Caco-2 (cell line): ENCODE results near the gene UNK. TPM values are rescaled to one million over a fixed set of nuclear protein-coding genes. Genes with fewer than 3 reads are reported as not detected.

ENCODE experiments used
- BruUV-seq: library from RNA; stranded (reverse); fragments of 400-500 nt; replicated peaks from 2 replicates; lab custom pipeline; 2021; lab: Mats Ljungman, UMichigan
- CTCF ChIA-PET: fragments of 300-600 bp; sonication (Branson Sonifier 250); formaldehyde crosslinking; loops from one replicate; lab custom pipeline; 2022; ENCODE audit warnings: antibody characterized with exemption; lab: Charles Lee
- POLR2A ChIA-PET: fragments of 300-600 bp; sonication (Branson Sonifier 250); formaldehyde crosslinking; loops from one replicate; lab custom pipeline; 2022; ENCODE audit warnings: antibody characterized with exemption; lab: Charles Lee
- DNase-seq, 2 experiments: peaks; one replicate each; pipeline versions ENCODE4 v3.0.0 to v3.0.0-alpha.2; 2020 to 2022
- H3K27me3 ChIP-seq: replicated peaks from 2 replicates; pipeline ENCODE4 v1.6.0; 2011; ENCODE audit warnings: low read length; ENCODE audit not compliant: control insufficient read depth, insufficient read depth
- H3K36me3 ChIP-seq: 2 replicates; pipeline ENCODE4 v1.5.1; 2011; ENCODE audit warnings: low read length; ENCODE audit not compliant: control insufficient read depth, insufficient read depth
- H3K4me1 ChIP-seq: fragments of 250-450 bp; sonication (Bioruptor Pico); 2 replicates; pipeline ENCODE4 v1.5.1; 2020; ENCODE audit warnings: mild to moderate bottlenecking
- H3K4me3 ChIP-seq: 2 replicates; pipeline ENCODE4 v1.5.1; 2011; ENCODE audit warnings: low read depth, mild to moderate bottlenecking, control low read depth, low read length
- H3K9me3 ChIP-seq: fragments of 250-450 bp; sonication (Bioruptor Pico); 2 replicates; pipeline ENCODE4 v1.5.1; 2020; ENCODE audit warnings: mild to moderate bottlenecking, moderate library complexity
- H3K27ac Mint-ChIP-seq: one replicate; pipeline ENCODE4 v1.8.0; 2022; ENCODE audit warnings: mixed read lengths; ENCODE audit not compliant: unreplicated experiment
- H3K27me3 Mint-ChIP-seq: one replicate; pipeline ENCODE4 v1.8.0; 2022; ENCODE audit warnings: mixed read lengths; ENCODE audit not compliant: insufficient read depth, unreplicated experiment
- H3K36me3 Mint-ChIP-seq: one replicate; pipeline ENCODE4 v1.8.0; 2022; ENCODE audit warnings: mild to moderate bottlenecking, mixed read lengths; ENCODE audit not compliant: insufficient read depth, unreplicated experiment
- H3K4me1 Mint-ChIP-seq: one replicate; pipeline ENCODE4 v1.8.0; 2022; ENCODE audit warnings: low read depth, mixed read lengths; ENCODE audit not compliant: unreplicated experiment
- H3K4me3 Mint-ChIP-seq: one replicate; pipeline ENCODE4 v1.8.0; 2022; ENCODE audit warnings: mild to moderate bottlenecking, moderate library complexity, mixed read lengths; ENCODE audit not compliant: unreplicated experiment
- H3K9me3 Mint-ChIP-seq: one replicate; pipeline ENCODE4 v1.8.0; 2022; ENCODE audit warnings: mixed read lengths; ENCODE audit not compliant: unreplicated experiment
- intact Hi-C: fragments of 100-400 bp; cut with micrococcal nuclease; formaldehyde crosslinking; loops from one replicate; pipeline ENCODE4 v1.10.0; 2022; ENCODE audit not compliant: unreplicated experiment
- total RNA-seq: library from RNA; stranded (reverse); gene quantifications from 2 replicates; pipeline ENCODE4 v1.2.3, GENCODE V29; 2022
- TF ChIP-seq, protein P1 (sequence below), 2 experiments: fragments of 200-600 bp in 1 of 2; IDR thresholded peaks; 1 replicate in 1 of 2; 2 replicates in 1 of 2; pipeline versions ENCODE4 v1.5.1 to v1.8.0; 2011 to 2022; ENCODE audit warnings: antibody characterized with exemption in 1 of 2, control low read depth in 1 of 2, inconsistent platforms in 1 of 2, low read depth in 1 of 2, low read length in 1 of 2, mild to moderate bottlenecking in 1 of 2, moderate library complexity in 1 of 2; ENCODE audit not compliant: insufficient read depth in 1 of 2, severe bottlenecking in 1 of 2, unreplicated experiment in 1 of 2

The UNK gene
- total RNA-seq, 1 experiment from 2014 or later = 33.3 TPM

DNA sequence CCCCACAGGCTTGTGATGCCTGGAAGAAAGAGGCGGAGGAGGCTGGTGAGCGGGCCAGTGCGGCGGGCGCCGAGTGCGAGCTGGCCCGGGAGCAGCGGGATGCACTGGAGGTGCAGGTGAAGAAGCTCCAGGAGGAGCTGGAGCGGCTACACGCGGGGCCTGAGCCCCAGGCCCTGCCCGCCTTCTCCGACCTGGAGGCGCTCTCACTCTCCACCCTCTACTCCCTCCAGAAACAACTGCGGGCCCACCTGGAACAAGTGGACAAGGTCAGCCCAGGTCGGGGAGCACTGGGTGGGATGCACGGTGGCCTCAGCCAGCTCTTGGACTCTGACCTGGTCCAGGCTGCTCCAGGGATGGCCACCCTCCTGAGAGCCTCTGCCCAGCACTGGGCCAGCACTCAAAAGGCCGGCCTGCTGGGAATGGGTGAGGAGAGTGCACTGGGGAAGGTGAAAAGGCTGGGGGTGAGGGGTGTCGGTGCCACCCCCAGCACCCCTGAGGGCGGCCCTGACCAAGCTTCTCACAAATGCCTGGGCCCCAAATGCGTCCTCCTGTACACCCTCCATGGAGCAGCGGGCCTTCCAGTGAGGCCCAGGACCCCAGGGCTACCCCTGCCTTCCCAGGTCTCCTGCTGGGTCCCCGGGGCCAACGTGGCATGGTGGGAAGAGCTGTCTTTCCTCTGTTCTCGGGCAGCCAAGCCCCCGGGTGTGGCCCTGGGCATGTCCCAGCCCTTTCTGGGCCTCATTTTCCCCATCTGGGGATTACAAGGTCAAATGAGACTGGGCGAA lies 38.8 kb downstream of the UNK start:
- no peak for DNase-seq
- H3K27me3 Mint-ChIP-seq = no peaks in the 10 kb centered on the region
- no TSS peak for BruUV-seq

DNA sequence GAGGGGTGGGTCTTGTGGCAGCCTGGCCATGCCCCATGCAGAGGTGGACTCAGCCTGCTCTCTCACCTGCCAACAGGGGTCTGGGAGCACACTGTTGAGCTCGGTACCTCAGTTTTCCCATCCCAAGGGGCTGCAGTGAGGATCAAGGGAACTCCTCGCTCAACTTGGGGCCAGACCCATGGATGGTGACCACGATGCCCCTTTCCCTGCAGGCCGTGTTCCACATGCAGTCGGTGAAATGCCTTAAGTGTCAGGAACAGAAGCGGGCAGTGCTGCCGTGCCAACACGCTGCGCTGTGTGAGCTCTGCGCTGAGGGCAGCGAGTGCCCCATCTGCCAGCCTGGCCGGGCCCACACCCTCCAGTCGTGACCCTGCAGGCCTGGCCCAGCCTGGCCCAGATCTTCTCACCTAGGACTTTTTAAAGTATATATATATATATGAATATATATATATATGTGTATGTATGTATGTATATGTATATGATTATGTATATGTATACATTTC lies 39.5 kb downstream of the UNK start:
- POLR2A ChIA-PET = interaction anchor here (1.8 kb wide), 1 partner anchor 44 kb away, joined by 6 read pairs; no protein-coding TSS in a partner anchor
- Mint-ChIP-seq H3K4me1 (no peaks in the 10 kb centered on the region), H3K4me3 (no peak overlapping the region), H3K9me3 (no peaks in the 10 kb centered on the region), H3K27me3 (no peaks in the 10 kb centered on the region), H3K27ac (no peak overlapping the region), H3K36me3 (peaks cover 11% of the 10 kb centered on the region)
- DNase-seq = no peak
- BruUV-seq = no TSS peak
- H3K36me3 ChIP-seq = peaks cover 1% of the 10 kb centered on the region; the same call in 1 of the 2 replicates
- intact Hi-C loops = no loop called here
- H3K27me3 ChIP-seq = no peaks in the 10 kb centered on the region
- H3K4me1 ChIP-seq = no peaks in the 10 kb centered on the region; the same call in 1 of the 2 replicates
- no peak overlapping the region for H3K4me3 ChIP-seq
- TF ChIP-seq, protein P1, sequence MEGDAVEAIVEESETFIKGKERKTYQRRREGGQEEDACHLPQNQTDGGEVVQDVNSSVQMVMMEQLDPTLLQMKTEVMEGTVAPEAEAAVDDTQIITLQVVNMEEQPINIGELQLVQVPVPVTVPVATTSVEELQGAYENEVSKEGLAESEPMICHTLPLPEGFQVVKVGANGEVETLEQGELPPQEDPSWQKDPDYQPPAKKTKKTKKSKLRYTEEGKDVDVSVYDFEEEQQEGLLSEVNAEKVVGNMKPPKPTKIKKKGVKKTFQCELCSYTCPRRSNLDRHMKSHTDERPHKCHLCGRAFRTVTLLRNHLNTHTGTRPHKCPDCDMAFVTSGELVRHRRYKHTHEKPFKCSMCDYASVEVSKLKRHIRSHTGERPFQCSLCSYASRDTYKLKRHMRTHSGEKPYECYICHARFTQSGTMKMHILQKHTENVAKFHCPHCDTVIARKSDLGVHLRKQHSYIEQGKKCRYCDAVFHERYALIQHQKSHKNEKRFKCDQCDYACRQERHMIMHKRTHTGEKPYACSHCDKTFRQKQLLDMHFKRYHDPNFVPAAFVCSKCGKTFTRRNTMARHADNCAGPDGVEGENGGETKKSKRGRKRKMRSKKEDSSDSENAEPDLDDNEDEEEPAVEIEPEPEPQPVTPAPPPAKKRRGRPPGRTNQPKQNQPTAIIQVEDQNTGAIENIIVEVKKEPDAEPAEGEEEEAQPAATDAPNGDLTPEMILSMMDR (IDR thresholded peaks at IDR 0.05; ENCODE audit: insufficient read depth in 1 of 2, low read depth in 1 of 2, low read length in 1 of 2, severe bottlenecking in 1 of 2, unreplicated experiment in 1 of 2) = no peak
- no peaks in the 10 kb centered on the region for H3K9me3 ChIP-seq
- CTCF ChIA-PET = interaction anchor here (0.6 to 1.0 kb wide), 2 partner anchors 9 to 24 kb away, joined by 4 to 5 read pairs; no protein-coding TSS in a partner anchor

More for the DNA sequence above, 38.8 kb downstream of the UNK start:
- H3K9me3 Mint-ChIP-seq = no peaks in the 10 kb centered on the region
- intact Hi-C loops = no loop called here
- CTCF ChIA-PET = interaction anchor here (0.5 kb wide), 2 partner anchors 53 to 554 kb away, joined by 4 to 6 read pairs; no protein-coding TSS in a partner anchor
- POLR2A ChIA-PET = interaction anchor here (1.8 kb wide), 1 partner anchor 43 kb away, joined by 6 read pairs; no protein-coding TSS in a partner anchor
- H3K27ac Mint-ChIP-seq = no peak overlapping the region
- Histone ChIP-seq H3K4me3 (no peak overlapping the region), H3K9me3 (no peaks in the 10 kb centered on the region), H3K4me1 (no peaks in the 10 kb centered on the region; the same call in 1 of the 2 replicates), H3K36me3 (peaks cover 1% of the 10 kb centered on the region), H3K27me3 (no peaks in the 10 kb centered on the region)
- H3K4me1 Mint-ChIP-seq = no peaks in the 10 kb centered on the region
- TF ChIP-seq, protein P1 (IDR thresholded peaks at IDR 0.05; ENCODE audit: insufficient read depth in 1 of 2, low read depth in 1 of 2, low read length in 1 of 2, severe bottlenecking in 1 of 2, unreplicated experiment in 1 of 2) = no peak
- no peak overlapping the region for H3K4me3 Mint-ChIP-seq
- H3K36me3 Mint-ChIP-seq = peaks cover 11% of the 10 kb centered on the region

DNA sequence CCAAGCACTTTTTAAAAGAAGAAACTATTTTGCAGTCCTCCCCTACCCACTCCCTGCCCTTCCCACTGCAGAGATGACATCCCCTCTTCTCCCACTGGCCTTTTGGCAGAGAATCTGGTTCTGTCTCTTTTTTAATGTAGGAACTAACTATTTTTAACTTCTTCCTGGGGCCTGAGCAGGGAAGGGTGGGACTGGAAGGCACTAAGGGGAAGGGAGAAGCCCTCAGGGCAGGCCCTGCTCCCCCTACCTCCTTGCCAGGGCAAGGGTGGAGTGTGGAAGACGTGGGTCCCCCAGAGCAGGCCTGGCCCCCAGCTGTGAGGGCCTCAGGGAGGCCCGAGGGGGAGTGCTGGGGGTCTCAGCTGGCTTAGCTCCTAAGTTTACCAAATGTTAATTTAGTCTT lies 40.1 kb downstream of the UNK start:
- no peak overlapping the region for H3K4me3 ChIP-seq
- H3K9me3 ChIP-seq = no peaks in the 10 kb centered on the region
- H3K9me3 Mint-ChIP-seq = no peaks in the 10 kb centered on the region
- no peaks in the 10 kb centered on the region for H3K27me3 Mint-ChIP-seq
- TF ChIP-seq, protein P1 (IDR thresholded peaks at IDR 0.05; ENCODE audit: insufficient read depth in 1 of 2, low read depth in 1 of 2, low read length in 1 of 2, severe bottlenecking in 1 of 2, unreplicated experiment in 1 of 2) = no peak
- ChIA-PET POLR2A (no interaction called here), CTCF (interaction anchor here (1.0 kb wide), 1 partner anchor 9 kb away, joined by 4 read pairs; no protein-coding TSS in a partner anchor)
- no peaks in the 10 kb centered on the region for H3K27me3 ChIP-seq
- intact Hi-C loops = loop anchor here (5.0 kb wide), 1 partner anchor 37 kb away; no protein-coding TSS in a partner anchor
- no peak for DNase-seq
- H3K27ac Mint-ChIP-seq = no peak overlapping the region
- H3K4me1 Mint-ChIP-seq = no peaks in the 10 kb centered on the region
- no TSS peak for BruUV-seq
- H3K4me1 ChIP-seq = no peaks in the 10 kb centered on the region; the same call in 1 of the 2 replicates
- H3K4me3 Mint-ChIP-seq = no peak overlapping the region
- peaks cover 1% of the 10 kb centered on the region; the same call in 1 of the 2 replicates for H3K36me3 ChIP-seq
- H3K36me3 Mint-ChIP-seq = peaks cover 11% of the 10 kb centered on the region
